Panc1 (cell line): ENCODE data around the gene ITIH5. TPM values are rescaled to one million over a fixed set of nuclear protein-coding genes. Genes with fewer than 3 reads are reported as not detected.

ENCODE experiments used
- ATAC-seq: fragments of 200-7000 bp; cut with Tn5 transposase; 2 replicates; pipeline ENCODE4 v1.9.1; 2020; ENCODE audit warnings: mild to moderate bottlenecking, moderate library complexity
- BruUV-seq: library from RNA; stranded (reverse); fragments of 400-500 nt; replicated peaks from 2 replicates; lab custom pipeline; 2021; lab: Mats Ljungman, UMichigan
- CTCF ChIA-PET: fragments of 300-600 bp; sonication (Branson Sonifier 250); formaldehyde crosslinking; loops from one replicate; lab custom pipeline; 2022; ENCODE audit warnings: antibody characterized with exemption; lab: Charles Lee
- POLR2A ChIA-PET: fragments of 300-600 bp; sonication (Branson Sonifier 250); formaldehyde crosslinking; loops from one replicate; lab custom pipeline; 2022; ENCODE audit warnings: antibody characterized with exemption; lab: Charles Lee
- DNase-seq: peaks from one replicate; pipeline ENCODE4 v3.0.0-alpha.2; 2010; ENCODE audit warnings: low read depth, low spot score
- H3K27ac ChIP-seq: 2 replicates; pipeline ENCODE4 v1.5.1; 2011; ENCODE audit warnings: mild to moderate bottlenecking, low read length, inconsistent platforms
- H3K27me3 ChIP-seq: fragments of 200-500 bp; sonication (Bioruptor generic); 2 replicates; pipeline ENCODE4 v1.6.0; 2014; ENCODE audit warnings: low read length, inconsistent platforms; ENCODE audit not compliant: control insufficient read depth, insufficient read depth
- H3K36me3 ChIP-seq: fragments of 200-500 bp; sonication (Bioruptor generic); 2 replicates; pipeline ENCODE4 v1.5.1; 2014; ENCODE audit warnings: inconsistent platforms, mild to moderate bottlenecking, low read length, moderate library complexity; ENCODE audit not compliant: control insufficient read depth, insufficient read depth
- H3K4me1 ChIP-seq: 2 replicates; pipeline ENCODE4 v1.5.1; 2011; ENCODE audit warnings: inconsistent platforms, mild to moderate bottlenecking, low read length, moderate library complexity; ENCODE audit not compliant: control insufficient read depth, insufficient read depth
- H3K4me3 ChIP-seq, 2 experiments: 2 replicates each; pipeline ENCODE4 v1.5.1; 2011 to 2012; ENCODE audit warnings: low read depth in 2 of 2, low read length in 2 of 2, mild to moderate bottlenecking in 2 of 2, inconsistent platforms in 1 of 2, moderate library complexity in 1 of 2
- H3K9me3 ChIP-seq: fragments of 200-500 bp; sonication (Bioruptor generic); 2 replicates; pipeline ENCODE4 v1.5.1; 2014; ENCODE audit warnings: low read depth, mild to moderate bottlenecking, inconsistent platforms, low read length, moderate library complexity; ENCODE audit not compliant: control insufficient read depth, insufficient read depth
- CTCF ChIP-seq: fragments of 450-650 bp; IDR thresholded peaks from 2 replicates; pipeline ENCODE4 v1.5.1; 2017; ENCODE audit warnings: mild to moderate bottlenecking
- POLR2AphosphoS5 ChIP-seq: IDR thresholded peaks from 2 replicates; pipeline ENCODE4 v1.6.1; 2012; ENCODE audit warnings: mild to moderate bottlenecking, low read depth, low read length, moderate library complexity
- REST ChIP-seq, 2 experiments: IDR thresholded peaks; 2 replicates each; pipeline ENCODE4 v1.6.1; 2011 to 2012; ENCODE audit warnings: low read depth in 2 of 2, control low read depth in 1 of 2, low read length in 1 of 2, mild to moderate bottlenecking in 1 of 2, moderate library complexity in 1 of 2; ENCODE audit not compliant: insufficient read depth in 1 of 2
- SIN3A ChIP-seq: IDR thresholded peaks from 2 replicates; pipeline ENCODE4 v1.6.1; 2012; ENCODE audit warnings: low read depth, mild to moderate bottlenecking, low read length, moderate library complexity, borderline replicate concordance; ENCODE audit not compliant: insufficient read depth
- TCF7L2 ChIP-seq: IDR thresholded peaks from 2 replicates; pipeline ENCODE4 v1.6.1; 2011; ENCODE audit warnings: mild to moderate bottlenecking, low read depth, low read length, inconsistent platforms
- in situ Hi-C: cut with HindIII; loops from 2 replicates; pipeline ENCODE4 v1.10.0; 2016; ENCODE audit warnings: low sequenced_read_pairs, low pct_unique_long_range_greater_than_20kb
- intact Hi-C: fragments of 100-400 bp; cut with micrococcal nuclease; formaldehyde crosslinking; loops from one replicate; pipeline ENCODE4 v1.10.0; 2022; ENCODE audit not compliant: unreplicated experiment
- total RNA-seq: library from RNA; stranded (reverse); gene quantifications from one replicate; pipeline ENCODE4 v1.2.1, GENCODE V29; 2021; ENCODE audit not compliant: unreplicated experiment

The ITIH5 gene
- total RNA-seq, 1 experiment from 2014 or later: not detected

- BruUV-seq: no TSS peak
- H3K27ac ChIP-seq: no peak overlapping the region
- H3K27me3 ChIP-seq: peaks cover 13% of the 10 kb centered on the region
- POLR2A ChIA-PET: no interaction called here
- ATAC-seq: no peak; the same call in 1 of the 2 replicates
- intact Hi-C loops: no loop called here
- no peak for TF ChIP-seq TCF7L2
- no peak for TF ChIP-seq POLR2AphosphoS5
- TF ChIP-seq CTCF: no peak
- no peak for TF ChIP-seq REST (IDR thresholded peaks at IDR 0.05; ENCODE audit: insufficient read depth in 1 of 2, low read depth in 2 of 2, low read length in 1 of 2)
- TF ChIP-seq SIN3A: no peak
- no peaks in the 10 kb centered on the region for H3K9me3 ChIP-seq
- DNase-seq: no peak
- no peaks in the 10 kb centered on the region for H3K36me3 ChIP-seq
- CTCF ChIA-PET: no interaction called here
- in situ Hi-C loops: no loop called here
- H3K4me3 ChIP-seq: no peak overlapping the region
- H3K4me1 ChIP-seq: no peaks in the 10 kb centered on the region; the same call in 1 of the 2 replicates
Observed at GRCh38 chr10:7667262-7668141, 736 bp upstream of the ITIH5 start.

- H3K9me3 ChIP-seq: no peaks in the 10 kb centered on the region
- no peaks in the 10 kb centered on the region; the same call in 1 of the 2 replicates for H3K4me1 ChIP-seq
- no peak for DNase-seq
- POLR2A ChIA-PET: no interaction called here
- CTCF ChIA-PET: no interaction called here
- in situ Hi-C loops (no loop called here), intact Hi-C loops (no loop called here)
- TF ChIP-seq POLR2AphosphoS5 (no peak), CTCF (no peak), REST (IDR thresholded peaks at IDR 0.05; ENCODE audit: insufficient read depth in 1 of 2, low read depth in 2 of 2, low read length in 1 of 2) (no peak), SIN3A (no peak), TCF7L2 (no peak)
- no peak overlapping the region for H3K4me3 ChIP-seq
- H3K36me3 ChIP-seq: no peaks in the 10 kb centered on the region
- no peak overlapping the region for H3K27ac ChIP-seq
- no TSS peak for BruUV-seq
- H3K27me3 ChIP-seq: peaks cover 11% of the 10 kb centered on the region
- ATAC-seq: no peak
Observed at GRCh38 chr10:7665767-7666166, 999 bp downstream of the ITIH5 start.
